GM19035 (cell line): ENCODE measurements around the gene CPNE2.
"Not testable (repeated sequence)": the region's sequence is repeated elsewhere in the genome, so short reads cannot be mapped to it uniquely, and the experiment has no call there.

Experiments
- ATAC-seq: cut with Tn5 transposase; IDR thresholded peaks from one replicate; pipeline ENCODE4 v1.9.1; 2021; ENCODE audit not compliant: unreplicated experiment

The CPNE2 gene

DNA sequence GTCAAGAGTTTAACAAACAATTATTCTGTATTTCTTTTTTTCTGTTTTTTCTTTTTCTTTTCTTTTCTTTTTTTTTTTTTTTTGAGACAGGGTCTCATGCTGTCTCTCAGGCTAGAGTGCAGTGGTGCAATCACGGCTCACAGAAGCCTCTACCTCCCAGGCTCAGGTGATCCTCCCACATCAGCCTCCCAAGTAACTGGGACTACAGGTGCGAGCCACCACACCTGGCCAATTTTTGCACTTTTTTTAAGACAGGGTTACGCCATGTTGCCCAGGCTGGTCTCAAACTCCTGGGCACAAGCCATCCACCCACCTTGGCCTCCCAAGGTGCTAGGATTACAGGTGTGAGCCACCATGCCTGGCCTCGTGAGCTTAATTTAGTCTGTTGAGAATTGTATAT, 97.1 kb downstream of the CPNE2 start:
- not testable (repeated sequence) for ATAC-seq

- ATAC-seq: no peak
Observed at GRCh38 chr16:57190136-57190535, 97.8 kb downstream of the CPNE2 start.

DNA sequence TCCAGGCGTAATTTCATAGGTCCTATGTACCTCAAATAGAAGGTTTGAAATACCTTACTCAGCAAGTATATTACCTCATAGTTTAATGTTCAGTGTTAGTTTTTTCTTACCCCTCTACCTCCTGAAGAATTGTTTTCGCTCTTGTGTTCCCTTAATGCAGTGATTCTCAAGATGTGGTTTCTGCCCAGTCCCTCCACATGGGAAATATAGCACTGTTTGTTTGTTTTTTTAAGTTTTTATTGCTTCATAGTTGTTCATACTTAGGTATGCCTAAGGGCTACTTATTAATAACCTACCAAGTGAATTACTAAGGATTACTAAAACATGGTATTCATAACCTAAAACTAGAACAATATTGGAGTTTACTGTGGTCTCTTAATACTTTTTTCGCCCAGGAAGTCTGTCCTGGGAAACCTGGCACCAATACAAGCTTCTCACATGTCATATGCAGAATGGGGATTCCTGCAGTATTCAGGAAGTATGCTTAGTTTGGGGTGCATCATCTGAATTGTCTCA, 98.7 kb downstream of the CPNE2 start:
- ATAC-seq: no peak

- ATAC-seq: no peak
Observed at GRCh38 chr16:57192146-57192545, 99.8 kb downstream of the CPNE2 start.

DNA sequence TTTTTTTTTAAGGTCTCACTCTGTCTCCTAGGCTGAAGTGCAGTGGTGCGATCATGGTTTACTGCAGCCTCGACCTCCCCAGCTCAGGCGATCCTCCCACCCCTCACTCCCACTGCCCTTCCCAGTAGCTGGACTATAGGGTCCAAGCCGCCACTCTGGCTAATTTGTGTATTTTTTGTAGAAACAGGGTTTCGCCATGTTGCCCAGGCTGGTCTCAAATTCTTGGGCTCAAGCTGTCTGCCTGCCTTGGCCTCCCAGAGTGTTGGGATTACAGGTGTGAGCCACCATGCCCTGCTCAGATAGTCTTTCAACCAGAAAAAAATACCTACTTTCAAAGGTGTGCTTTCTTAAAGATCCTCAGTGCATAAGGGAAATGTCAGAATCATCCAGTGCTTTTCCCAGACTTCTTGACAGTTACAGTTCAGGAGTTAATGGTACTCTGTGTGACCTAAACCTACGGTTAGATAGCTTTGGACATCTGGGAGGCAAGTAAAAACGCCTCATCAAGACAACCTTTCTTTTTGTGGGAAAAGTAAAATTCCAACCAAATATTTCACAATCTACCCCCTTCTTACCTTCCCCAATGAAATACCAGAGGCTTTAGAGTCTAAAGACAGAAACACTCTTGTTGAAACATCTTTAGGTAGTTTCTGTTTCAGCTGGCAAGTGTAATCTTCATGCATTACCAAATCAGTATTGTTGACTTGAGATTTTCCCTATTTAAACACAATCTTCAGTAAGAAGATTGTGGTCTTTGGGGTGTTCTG, 100.5 kb downstream of the CPNE2 start:
- no peak for ATAC-seq

- no peak for ATAC-seq
Observed at GRCh38 chr16:57194512-57194911, 102.1 kb downstream of the CPNE2 start.

- no peak for ATAC-seq
Observed at GRCh38 chr16:57196286-57196685, 103.9 kb downstream of the CPNE2 start.

DNA sequence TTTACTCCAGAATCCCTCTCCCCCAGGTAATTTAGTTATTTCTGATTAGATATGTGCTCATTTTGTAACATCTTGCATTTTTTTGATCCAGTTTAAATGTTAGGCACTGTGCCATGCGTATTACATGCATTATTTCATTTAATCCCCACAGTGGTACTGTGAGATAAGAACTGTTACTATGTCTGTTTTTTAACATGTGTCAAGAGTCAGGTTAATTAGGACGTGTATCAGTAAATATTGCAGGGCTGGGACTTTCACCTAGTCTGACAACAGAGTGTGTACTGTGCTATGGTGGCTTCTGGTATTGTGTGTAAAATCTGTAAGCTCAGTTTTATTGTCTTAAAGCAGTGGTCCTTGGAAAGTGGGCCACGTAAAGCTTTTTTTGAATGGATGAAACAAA, 104.4 kb downstream of the CPNE2 start:
- ATAC-seq: no peak
